ENCODE results near the gene SLF2. TPM values are rescaled to one million over a fixed set of nuclear protein-coding genes. Genes with fewer than 3 reads are reported as not detected.

The SLF2 gene
- total RNA-seq, 1 experiment from 2014 or later = 14.3 TPM

DNA sequence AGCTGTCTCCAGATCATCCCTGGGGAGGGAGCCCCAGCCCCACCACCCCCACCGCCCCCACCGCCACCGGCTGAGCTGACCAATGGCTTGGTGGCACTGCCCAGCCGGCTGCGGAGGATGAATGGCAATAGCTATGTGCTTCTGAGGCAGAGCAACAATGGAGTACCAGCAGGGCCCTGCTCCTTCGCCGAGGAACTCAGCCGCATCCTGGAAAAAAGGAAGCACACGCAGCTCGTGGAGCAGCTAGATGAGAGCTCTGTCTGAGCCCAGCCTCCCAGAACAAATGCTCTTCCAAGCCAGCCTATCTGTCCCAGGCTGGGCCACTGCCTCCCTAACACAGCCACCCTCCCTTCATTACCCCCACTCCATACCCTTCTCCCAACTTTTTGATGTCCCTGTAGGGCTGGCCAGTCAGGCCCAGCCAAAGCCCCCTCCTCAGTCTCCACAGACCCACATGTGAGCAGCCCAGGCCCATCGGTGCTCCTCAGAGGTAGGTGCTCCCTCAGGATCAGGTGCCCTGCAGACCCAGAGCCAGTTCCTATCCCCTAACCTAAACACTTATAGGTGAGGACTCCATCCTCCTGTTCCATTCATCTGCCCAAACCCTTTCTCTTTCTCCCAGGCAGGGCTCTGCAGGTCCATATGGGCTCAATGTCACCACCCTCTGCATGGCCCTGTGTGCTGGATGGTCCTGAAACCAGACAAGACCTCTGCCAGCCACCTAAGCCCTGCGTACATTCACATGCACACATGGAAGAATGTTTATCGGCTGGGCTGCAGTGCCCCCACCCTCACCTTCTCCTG is 71.3 kb downstream of the SLF2 start (continued):
- TF ChIP-seq, protein P1, sequence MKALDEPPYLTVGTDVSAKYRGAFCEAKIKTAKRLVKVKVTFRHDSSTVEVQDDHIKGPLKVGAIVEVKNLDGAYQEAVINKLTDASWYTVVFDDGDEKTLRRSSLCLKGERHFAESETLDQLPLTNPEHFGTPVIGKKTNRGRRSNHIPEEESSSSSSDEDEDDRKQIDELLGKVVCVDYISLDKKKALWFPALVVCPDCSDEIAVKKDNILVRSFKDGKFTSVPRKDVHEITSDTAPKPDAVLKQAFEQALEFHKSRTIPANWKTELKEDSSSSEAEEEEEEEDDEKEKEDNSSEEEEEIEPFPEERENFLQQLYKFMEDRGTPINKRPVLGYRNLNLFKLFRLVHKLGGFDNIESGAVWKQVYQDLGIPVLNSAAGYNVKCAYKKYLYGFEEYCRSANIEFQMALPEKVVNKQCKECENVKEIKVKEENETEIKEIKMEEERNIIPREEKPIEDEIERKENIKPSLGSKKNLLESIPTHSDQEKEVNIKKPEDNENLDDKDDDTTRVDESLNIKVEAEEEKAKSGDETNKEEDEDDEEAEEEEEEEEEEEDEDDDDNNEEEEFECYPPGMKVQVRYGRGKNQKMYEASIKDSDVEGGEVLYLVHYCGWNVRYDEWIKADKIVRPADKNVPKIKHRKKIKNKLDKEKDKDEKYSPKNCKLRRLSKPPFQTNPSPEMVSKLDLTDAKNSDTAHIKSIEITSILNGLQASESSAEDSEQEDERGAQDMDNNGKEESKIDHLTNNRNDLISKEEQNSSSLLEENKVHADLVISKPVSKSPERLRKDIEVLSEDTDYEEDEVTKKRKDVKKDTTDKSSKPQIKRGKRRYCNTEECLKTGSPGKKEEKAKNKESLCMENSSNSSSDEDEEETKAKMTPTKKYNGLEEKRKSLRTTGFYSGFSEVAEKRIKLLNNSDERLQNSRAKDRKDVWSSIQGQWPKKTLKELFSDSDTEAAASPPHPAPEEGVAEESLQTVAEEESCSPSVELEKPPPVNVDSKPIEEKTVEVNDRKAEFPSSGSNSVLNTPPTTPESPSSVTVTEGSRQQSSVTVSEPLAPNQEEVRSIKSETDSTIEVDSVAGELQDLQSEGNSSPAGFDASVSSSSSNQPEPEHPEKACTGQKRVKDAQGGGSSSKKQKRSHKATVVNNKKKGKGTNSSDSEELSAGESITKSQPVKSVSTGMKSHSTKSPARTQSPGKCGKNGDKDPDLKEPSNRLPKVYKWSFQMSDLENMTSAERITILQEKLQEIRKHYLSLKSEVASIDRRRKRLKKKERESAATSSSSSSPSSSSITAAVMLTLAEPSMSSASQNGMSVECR (CRISPR knock-in tag; IDR thresholded peaks at IDR 0.05; ENCODE audit: borderline replicate concordance) = no peak
- TF ChIP-seq, protein P2, sequence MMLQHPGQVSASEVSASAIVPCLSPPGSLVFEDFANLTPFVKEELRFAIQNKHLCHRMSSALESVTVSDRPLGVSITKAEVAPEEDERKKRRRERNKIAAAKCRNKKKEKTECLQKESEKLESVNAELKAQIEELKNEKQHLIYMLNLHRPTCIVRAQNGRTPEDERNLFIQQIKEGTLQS (CRISPR knock-in tag; conservative IDR thresholded peaks at IDR 0.05) = no peak
- TF ChIP-seq TCF7 (CRISPR knock-in tag; IDR thresholded peaks at IDR 0.05; ENCODE audit: low read depth) (no peak), ELF4 (CRISPR knock-in tag; IDR thresholded peaks at IDR 0.05; ENCODE audit: low read depth) (no peak)

DNA sequence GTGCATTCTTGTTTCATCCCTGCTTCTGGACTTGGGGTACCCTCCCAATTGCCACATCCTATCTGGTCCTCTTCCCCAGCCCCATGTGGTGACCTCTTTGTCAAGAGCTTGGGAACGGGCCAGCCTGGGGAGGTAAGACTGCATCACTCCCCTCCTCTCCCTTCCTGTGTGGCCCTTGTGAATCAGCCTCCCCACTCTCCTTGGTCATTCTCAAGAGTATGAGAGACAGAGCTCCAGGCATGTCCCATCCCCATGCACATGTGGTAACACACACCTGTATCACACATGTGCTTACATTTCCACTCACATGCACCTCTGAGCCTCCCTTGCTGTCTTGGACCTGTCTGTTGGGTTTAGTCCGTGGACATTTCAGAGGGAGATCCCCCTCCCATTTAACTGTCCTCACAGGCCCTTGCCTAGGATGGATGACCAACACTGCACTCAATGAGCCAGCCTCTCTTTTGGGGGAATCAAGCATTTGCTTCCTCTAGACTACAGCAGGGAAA is 72.0 kb downstream of the SLF2 start:
- H3K36me3 Mint-ChIP-seq = peaks cover 10% of the 10 kb centered on the region
- no peaks in the 10 kb centered on the region for H3K27me3 Mint-ChIP-seq (ENCODE audit: low read depth)
- H3K4me1 Mint-ChIP-seq = peaks cover 13% of the 10 kb centered on the region
- H3K4me3 Mint-ChIP-seq = no peak overlapping the region
- H3K9me3 Mint-ChIP-seq = no peaks in the 10 kb centered on the region
- CTCF ChIA-PET = interaction anchor here (1.1 to 4.5 kb wide), 3 partner anchors 13 to 27 kb away, joined by 4 to 28 read pairs (median 7); partner anchors contain the start of gene SEMA4G
- H3K27ac Mint-ChIP-seq = 0 out of 2 replicates have a peak overlapping the region, but pooled peaks have one; percentile 41
- DNase-seq (ENCODE audit: low spot score) (no peak), ATAC-seq (no peak)
- POLR2A ChIA-PET = no interaction called here
- TF ChIP-seq MXD4 (CRISPR knock-in tag; IDR thresholded peaks at IDR 0.05; ENCODE audit: borderline replicate concordance) = no peak
- no peak for TF ChIP-seq SP1 (CRISPR knock-in tag; conservative IDR thresholded peaks at IDR 0.05)
- no peak for TF ChIP-seq SOX15 (CRISPR knock-in tag; IDR thresholded peaks at IDR 0.05)
- TF ChIP-seq NFATC4 (CRISPR knock-in tag; IDR thresholded peaks at IDR 0.05) = no peak
- TF ChIP-seq ZNF138 (CRISPR knock-in tag; conservative IDR thresholded peaks at IDR 0.05) = no peak
- TF ChIP-seq GRHL2 (CRISPR knock-in tag; IDR thresholded peaks at IDR 0.05; ENCODE audit: insufficient replicate concordance, severe bottlenecking) = no peak
- TF ChIP-seq, protein P3, sequence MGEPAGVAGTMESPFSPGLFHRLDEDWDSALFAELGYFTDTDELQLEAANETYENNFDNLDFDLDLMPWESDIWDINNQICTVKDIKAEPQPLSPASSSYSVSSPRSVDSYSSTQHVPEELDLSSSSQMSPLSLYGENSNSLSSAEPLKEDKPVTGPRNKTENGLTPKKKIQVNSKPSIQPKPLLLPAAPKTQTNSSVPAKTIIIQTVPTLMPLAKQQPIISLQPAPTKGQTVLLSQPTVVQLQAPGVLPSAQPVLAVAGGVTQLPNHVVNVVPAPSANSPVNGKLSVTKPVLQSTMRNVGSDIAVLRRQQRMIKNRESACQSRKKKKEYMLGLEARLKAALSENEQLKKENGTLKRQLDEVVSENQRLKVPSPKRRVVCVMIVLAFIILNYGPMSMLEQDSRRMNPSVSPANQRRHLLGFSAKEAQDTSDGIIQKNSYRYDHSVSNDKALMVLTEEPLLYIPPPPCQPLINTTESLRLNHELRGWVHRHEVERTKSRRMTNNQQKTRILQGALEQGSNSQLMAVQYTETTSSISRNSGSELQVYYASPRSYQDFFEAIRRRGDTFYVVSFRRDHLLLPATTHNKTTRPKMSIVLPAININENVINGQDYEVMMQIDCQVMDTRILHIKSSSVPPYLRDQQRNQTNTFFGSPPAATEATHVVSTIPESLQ (CRISPR knock-in tag; IDR thresholded peaks at IDR 0.05) = no peak
- TF ChIP-seq, protein P4, sequence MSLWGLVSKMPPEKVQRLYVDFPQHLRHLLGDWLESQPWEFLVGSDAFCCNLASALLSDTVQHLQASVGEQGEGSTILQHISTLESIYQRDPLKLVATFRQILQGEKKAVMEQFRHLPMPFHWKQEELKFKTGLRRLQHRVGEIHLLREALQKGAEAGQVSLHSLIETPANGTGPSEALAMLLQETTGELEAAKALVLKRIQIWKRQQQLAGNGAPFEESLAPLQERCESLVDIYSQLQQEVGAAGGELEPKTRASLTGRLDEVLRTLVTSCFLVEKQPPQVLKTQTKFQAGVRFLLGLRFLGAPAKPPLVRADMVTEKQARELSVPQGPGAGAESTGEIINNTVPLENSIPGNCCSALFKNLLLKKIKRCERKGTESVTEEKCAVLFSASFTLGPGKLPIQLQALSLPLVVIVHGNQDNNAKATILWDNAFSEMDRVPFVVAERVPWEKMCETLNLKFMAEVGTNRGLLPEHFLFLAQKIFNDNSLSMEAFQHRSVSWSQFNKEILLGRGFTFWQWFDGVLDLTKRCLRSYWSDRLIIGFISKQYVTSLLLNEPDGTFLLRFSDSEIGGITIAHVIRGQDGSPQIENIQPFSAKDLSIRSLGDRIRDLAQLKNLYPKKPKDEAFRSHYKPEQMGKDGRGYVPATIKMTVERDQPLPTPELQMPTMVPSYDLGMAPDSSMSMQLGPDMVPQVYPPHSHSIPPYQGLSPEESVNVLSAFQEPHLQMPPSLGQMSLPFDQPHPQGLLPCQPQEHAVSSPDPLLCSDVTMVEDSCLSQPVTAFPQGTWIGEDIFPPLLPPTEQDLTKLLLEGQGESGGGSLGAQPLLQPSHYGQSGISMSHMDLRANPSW (CRISPR knock-in tag; conservative IDR thresholded peaks at IDR 0.05; ENCODE audit: low read depth) = no peak
- TF ChIP-seq KAT7 (CRISPR knock-in tag; IDR thresholded peaks at IDR 0.05; ENCODE audit: borderline replicate concordance) = no peak
- no peak for TF ChIP-seq SMAD3 (CRISPR knock-in tag; IDR thresholded peaks at IDR 0.05; ENCODE audit: borderline replicate concordance)
- TF ChIP-seq ZBTB21 (CRISPR knock-in tag; IDR thresholded peaks at IDR 0.05; ENCODE audit: borderline replicate concordance) = no peak
- TF ChIP-seq, protein P5, sequence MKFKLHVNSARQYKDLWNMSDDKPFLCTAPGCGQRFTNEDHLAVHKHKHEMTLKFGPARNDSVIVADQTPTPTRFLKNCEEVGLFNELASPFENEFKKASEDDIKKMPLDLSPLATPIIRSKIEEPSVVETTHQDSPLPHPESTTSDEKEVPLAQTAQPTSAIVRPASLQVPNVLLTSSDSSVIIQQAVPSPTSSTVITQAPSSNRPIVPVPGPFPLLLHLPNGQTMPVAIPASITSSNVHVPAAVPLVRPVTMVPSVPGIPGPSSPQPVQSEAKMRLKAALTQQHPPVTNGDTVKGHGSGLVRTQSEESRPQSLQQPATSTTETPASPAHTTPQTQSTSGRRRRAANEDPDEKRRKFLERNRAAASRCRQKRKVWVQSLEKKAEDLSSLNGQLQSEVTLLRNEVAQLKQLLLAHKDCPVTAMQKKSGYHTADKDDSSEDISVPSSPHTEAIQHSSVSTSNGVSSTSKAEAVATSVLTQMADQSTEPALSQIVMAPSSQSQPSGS (CRISPR knock-in tag; IDR thresholded peaks at IDR 0.05; ENCODE audit: borderline replicate concordance, low read depth) = no peak
- TF ChIP-seq MYBL2 (CRISPR knock-in tag; IDR thresholded peaks at IDR 0.05) = no peak
- TF ChIP-seq EMX1 (CRISPR knock-in tag; IDR thresholded peaks at IDR 0.05) = no peak
- no peak for TF ChIP-seq HMGA2 (CRISPR knock-in tag; IDR thresholded peaks at IDR 0.05)
- no peak for TF ChIP-seq ESRRA (CRISPR knock-in tag; IDR thresholded peaks at IDR 0.05; ENCODE audit: borderline replicate concordance)
- no peak for TF ChIP-seq ETV6 (CRISPR knock-in tag; IDR thresholded peaks at IDR 0.05)
- no peak for TF ChIP-seq FOXP1 (CRISPR knock-in tag; IDR thresholded peaks at IDR 0.05; ENCODE audit: borderline replicate concordance)

Data from WTC11 (cell line).